Tongue (tissue), 2 donors: ENCODE data around the gene TRPM8. TPM values are rescaled to one million over a fixed set of nuclear protein-coding genes. Genes with fewer than 3 reads are reported as not detected.
"Not testable (repeated sequence)": the region's sequence is repeated elsewhere in the genome, so short reads cannot be mapped to it uniquely, and the experiment has no call there.

Experiments used
- DNase-seq: peaks from one replicate; pipeline ENCODE4 v3.0.0-alpha.2; 2015
- total RNA-seq: library from RNA; depleted of rRNA; stranded (reverse); fragments of >200 nt; gene quantifications from one replicate; pipeline ENCODE4 v1.2.3, GENCODE V29; 2014

Gene TRPM8
- total RNA-seq, 1 donor from 2014 or later: not detected

DNA sequence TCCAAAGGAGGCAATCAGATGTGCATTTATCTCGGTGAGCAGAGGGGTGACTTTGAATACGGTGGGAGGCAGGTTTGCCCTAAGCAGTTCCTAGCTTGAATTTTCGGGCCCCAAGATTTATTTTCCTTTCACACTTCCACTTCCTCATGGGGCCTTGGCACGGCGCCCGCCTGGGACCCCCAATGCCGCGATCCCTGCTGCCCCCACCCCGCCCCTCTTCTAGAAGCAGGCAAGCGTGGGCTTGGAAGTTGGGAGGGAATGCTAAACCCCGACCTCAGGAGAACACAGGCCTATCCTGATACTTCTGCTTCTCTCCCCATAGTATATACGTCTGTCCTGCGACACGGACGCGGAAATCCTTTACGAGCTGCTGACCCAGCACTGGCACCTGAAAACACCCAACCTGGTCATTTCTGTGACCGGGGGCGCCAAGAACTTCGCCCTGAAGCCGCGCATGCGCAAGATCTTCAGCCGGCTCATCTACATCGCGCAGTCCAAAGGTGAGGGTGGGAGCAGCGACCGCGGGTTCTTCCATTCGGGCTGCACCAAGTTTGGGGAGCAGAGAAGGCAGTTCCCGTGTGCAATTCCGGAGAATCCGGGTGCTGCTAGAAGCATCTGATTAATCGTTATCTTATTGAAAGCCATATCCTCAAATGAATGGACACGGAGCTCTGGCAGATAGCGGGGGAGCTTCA is 21.6 kb downstream of the TRPM8 start:
- no peak for DNase-seq

GRCh38 chr2:233940376-233941276 is 23.5 kb downstream of the TRPM8 start:
- no peak for DNase-seq

GRCh38 chr2:233942731-233943130 is 25.6 kb downstream of the TRPM8 start:
- no peak for DNase-seq

- DNase-seq: no peak
Measured at GRCh38 chr2:233944269-233944668, 27.1 kb downstream of the TRPM8 start.

DNA sequence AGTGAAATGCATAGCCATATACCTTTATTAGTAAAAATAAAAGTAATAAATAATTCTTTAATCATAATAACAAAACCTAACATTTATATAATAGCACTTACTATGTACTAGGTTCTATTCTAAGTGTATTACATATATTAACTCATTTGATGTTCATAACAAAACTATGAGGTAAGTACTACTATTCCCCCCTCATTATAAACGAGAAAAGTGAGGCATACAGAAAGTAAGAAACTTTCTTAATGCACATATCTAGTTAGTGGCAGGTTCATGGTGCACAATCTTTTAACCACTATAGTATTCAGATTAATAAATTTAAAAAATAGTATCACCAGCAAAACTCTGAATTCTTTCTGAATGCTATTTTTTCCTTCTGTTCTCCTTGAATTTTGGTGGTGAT is 27.5 kb downstream of the TRPM8 start:
- DNase-seq: no peak

- DNase-seq: no peak
Measured at GRCh38 chr2:233945146-233945545, 28.0 kb downstream of the TRPM8 start.

DNA sequence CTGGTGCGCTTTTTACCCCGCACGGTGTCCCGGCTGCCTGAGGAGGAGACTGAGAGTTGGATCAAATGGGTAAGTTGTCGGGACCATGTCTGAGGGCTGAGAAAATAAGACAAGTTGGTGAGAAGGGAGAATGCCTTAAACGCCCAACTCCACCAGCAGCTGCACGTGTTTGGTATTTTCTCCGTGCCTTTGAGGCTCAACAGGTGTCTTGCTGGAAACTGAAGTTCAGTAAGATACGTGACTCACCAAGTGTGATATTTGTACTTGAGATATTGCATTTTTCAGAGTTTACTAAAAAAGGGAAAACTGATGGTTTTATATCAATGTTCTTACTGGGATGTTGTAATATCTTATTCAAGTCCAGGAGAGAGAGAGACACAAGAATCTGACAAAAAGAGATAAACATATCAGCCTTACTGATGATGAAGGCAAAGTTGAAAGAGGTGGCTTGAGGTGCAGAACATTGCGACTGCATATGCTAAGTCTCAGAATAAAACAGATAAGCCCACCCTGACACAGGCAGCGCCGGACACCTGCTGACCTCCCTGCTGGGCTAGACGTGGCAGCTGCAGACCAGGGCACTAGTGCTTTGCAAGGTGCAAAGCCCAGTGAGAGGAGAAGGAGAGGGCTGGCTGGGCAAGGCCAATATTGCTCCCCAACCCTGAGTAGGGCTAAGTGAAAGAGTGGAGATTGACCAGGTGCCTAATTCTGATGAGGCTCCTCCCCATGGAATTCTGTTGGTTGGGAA is 33.1 kb downstream of the TRPM8 start:
- DNase-seq: no peak

GRCh38 chr2:233952335-233952734 is 35.2 kb downstream of the TRPM8 start:
- no peak for DNase-seq

DNA sequence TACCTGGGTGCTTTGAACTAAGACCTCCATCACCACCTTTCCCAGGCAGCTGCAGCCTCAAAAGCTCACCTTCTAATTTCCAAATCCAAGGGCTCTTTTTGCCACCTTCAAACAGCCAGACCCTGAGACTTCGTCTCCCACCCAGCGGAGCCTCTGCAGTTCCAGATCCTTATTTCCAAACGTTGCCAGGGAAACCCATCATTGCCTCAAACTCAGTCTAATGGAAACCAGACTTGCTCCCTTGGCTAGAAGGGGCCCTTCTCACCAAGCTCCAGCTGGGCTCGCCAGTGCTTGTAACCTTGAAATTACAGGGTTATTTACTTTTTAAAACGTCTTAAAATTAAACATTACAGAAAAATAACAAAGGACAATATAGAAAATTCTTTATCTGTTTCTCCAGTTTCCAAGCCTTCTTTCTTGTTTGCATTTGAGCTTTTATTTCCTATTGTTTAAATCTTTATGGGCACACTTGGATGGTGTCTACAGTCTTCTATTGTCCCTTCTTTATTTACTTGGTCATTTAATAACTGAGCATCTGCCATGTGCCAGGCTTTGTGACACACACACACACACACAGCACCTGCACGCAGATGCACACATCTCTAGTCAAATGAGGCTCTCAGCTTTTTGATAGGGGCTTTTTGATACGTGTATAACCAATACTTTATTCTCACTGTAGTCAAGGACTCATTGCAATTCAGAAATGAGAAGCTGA is 36.1 kb downstream of the TRPM8 start:
- DNase-seq: peak; percentile 30

- no peak for DNase-seq
Measured at GRCh38 chr2:233960203-233960602, 43.0 kb downstream of the TRPM8 start.

DNA sequence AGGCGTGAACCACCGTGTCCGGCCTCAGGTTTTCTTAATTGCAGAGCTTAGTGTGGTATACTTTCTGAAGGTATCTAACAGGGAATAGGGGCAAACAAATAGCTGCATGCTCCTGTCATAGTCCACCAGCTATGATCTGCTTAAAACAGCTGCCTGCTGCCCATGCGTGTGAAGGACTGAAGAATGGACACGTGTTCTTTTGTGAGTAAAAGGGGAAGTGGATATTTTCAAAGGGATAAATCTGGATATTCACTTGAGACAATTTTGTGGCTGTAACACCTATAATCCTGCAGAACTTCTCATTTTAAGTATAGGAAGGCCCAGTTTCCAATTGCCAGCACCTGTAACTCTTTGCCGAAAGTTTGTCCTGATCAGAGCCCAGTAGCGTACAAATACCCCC is 44.7 kb downstream of the TRPM8 start:
- DNase-seq: no peak

DNA sequence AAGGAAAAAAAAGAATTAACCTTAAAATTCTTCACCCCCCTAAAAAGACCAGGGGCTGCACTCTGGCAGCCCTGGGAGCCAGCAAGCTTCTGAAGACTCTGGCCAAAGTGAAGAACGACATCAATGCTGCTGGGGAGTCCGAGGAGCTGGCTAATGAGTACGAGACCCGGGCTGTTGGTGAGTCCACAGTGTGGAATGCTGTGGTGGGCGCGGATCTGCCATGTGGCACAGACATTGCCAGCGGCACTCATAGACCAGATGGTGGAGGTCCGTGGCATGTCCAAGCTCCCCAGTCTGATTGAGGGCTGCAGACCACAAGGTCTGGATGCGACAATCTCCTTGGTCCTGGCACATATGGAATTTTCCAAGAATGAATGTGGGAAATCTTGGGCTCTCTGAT is 47.4 kb downstream of the TRPM8 start:
- no peak for DNase-seq

DNA sequence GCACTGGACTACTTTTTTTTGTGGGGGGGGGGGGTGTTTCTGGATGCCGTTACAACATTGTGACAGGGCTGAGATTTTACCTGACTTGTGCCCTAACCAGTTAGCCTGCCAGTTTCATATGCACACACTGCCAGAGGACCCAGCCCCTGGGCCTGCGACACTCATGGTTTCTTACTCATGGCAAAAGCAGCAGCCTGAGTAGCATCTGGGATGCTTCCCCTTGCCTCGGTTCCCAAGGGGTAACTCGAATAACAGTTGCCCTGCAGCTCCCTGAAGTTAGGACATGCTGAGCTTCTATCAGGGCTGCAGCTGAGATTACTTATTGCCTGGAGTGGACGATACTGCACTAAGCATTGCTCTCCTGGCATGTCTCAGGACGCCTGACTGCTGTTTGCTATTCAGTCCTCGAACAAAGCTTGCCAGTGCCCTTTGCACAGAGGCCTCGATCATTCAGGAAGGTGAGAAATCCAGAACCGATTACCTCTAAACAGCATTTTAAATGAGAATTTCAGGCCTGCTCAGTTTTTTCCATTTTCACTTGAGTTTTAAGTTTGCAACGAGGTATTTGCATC is 47.9 kb downstream of the TRPM8 start:
- no peak for DNase-seq

DNA sequence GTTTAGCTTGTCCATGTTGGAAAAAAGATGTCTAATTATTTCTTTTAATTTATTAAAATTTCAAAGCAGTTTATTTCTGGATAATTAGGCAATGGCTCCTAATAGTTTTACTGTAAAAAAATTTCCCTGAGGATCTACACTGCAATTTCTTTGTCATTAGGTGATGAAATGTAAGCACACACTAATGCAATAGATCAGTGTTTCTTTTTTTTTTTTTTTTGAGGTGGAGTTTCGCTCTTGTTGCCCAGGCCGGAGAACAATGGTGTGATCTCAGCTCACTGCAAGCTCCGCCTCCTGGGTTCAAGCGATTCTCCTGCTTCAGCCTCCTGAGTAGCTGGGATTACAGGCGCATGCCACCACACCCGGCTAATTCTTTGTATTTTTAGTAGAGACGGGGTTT is 48.5 kb downstream of the TRPM8 start:
- not testable (repeated sequence) for DNase-seq

DNA sequence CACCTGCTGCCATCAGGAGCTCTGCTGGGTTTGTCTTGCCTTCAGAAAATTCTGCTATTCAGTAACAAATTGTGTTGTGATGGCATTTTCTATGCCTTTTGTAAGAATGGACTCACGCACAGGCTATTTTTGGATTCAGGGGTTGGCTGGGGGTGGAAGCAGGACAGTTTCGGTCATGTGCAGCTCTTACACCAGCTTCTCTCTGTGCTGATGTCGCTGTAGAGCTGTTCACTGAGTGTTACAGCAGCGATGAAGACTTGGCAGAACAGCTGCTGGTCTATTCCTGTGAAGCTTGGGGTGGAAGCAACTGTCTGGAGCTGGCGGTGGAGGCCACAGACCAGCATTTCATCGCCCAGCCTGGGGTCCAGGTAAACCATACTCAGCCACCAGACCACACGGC is 49.2 kb downstream of the TRPM8 start:
- DNase-seq: peak; percentile 57

DNA sequence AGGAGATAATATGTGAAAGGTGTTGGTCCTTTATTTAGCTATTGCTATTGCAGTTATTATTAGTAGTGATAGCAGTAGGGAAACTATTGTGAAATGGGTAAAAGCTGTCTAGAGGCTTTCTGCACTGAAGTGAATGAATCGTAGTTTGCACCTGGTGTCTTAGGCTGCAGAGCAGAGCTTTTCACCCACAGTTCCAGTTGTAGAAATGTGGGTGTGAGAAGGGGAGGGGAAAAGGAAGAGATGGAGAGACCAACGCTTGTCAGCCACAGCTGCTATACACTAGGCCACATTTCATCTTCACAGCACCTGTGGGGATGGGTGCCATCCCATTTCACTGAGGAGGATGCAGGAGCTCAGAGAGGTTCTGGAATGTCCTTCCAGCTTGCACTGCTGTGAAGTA is 50.0 kb downstream of the TRPM8 start:
- no peak for DNase-seq

DNA sequence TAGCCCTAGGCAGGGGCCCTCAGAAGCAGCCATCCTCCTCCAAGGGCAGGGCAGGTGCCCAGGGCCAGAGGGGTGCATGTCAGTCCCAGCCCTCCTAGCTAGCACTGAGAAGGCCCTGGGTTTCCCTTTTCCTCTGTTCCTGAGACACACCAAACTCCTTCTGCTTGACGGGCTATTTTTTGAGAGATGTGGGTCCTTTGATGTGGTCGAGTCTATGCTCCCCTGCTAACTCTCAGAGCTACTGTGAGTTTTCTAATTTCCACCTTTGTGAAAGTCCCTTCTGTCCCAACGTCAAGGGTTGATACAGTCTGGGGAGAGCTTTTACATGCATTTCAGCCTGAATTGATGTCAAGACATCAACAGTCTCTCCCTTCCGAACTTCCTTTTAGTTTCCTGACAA is 51.4 kb downstream of the TRPM8 start:
- DNase-seq: no peak

DNA sequence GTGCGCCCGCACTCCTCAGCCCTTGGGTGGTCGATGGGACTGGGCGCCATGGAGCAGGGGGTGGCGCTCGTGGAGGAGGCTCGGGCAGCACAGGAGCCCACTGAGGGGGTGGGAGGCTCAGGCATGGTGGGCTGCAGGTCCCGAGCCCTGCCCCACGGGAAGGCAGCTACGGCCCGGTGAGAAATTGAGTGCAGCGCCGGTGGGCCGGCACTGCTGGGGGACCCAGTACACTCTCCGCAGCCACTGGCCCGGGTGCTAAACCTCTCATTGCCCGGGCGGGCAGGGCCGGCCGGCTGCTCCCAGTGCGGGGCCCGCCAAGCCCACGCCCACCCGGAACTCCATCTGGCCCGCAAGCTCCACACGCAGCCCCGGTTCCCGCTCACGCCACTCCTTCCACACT is 55.3 kb downstream of the TRPM8 start:
- not testable (repeated sequence) for DNase-seq

DNA sequence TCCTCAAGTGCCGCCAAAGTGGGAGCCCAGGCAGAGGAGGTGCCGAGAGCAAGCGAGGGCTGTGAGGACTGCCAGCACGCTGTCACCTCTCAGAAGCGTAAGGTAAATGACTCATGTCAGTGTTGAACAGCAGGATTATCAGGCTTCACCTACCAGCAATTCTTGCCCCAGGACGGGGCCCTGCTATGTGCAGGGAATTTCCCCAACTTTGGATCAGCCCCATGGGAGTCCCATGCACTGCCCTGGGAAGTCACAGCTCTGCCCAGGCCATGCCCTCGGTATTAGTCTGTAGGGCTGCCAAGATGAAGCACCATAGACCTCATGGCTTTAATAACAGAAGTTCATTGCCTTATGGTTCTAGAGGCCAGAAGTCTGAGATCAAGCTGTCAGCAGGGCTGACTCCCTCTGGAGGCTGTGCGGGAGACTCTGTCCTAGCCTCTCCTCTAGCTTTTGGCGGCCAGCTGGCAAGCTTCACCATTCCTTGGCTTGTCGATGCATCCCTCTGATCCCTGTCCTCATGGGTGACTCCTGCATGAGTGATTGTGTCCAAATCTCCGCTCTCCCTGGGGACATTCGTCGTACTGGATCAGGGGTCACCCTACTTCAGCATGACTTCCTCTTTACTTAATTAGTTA is 55.9 kb downstream of the TRPM8 start:
- no peak for DNase-seq

GRCh38 chr2:233973786-233974185 is 56.6 kb downstream of the TRPM8 start:
- DNase-seq: no peak

DNA sequence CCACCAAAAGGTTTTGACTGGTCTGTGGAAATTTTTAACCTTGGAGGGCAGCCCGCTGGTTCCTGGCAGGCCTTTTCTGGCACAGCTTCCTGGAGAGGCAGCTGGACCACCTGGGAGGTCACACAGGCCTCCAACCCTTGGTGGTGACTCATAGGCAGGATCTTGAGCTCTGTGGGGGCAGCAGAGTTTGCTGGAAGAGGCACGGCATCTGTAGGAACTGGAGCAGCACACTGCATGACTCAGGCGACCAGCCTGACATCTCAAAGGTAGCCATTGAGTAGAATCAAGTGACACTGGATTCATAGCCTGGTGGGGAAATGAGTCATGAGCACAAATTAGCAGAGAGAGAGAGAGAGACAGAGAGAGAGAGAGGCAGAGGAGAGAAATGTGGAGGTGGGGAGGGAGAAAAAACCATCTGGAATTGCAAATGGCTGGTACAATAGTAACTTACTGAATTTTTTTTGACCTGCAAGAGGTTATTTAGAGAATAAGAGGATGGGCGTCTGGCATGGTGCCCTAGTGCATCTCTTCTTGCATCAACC is 57.4 kb downstream of the TRPM8 start:
- no peak for DNase-seq
